Left ventricle myocardium superior (tissue), 1 donor: ENCODE measurements around the gene ZFP42. TPM values are rescaled to one million over a fixed set of nuclear protein-coding genes. Genes with fewer than 3 reads are reported as not detected.
"Not testable (repeated sequence)": the region's sequence is repeated elsewhere in the genome, so short reads cannot be mapped to it uniquely, and the experiment has no call there.

Source experiments
- ATAC-seq: fragments of 200-7000 bp; cut with Tn5 transposase; one replicate; pipeline ENCODE4 v1.9.1; 2020; ENCODE audit warnings: mild to moderate bottlenecking, moderate library complexity
- DNase-seq: peaks from one replicate; pipeline ENCODE4 v3.0.0-alpha.2; 2020
- intact Hi-C: fragments of 100-400 bp; cut with micrococcal nuclease; formaldehyde crosslinking; loops from one replicate; pipeline ENCODE4 v1.11.0; 2022
- long read RNA-seq: library from polyadenylated mRNA; unstranded; transcript quantifications from one replicate; pipeline ENCODE4 v2.0.0, GENCODE V29; 2021
- total RNA-seq: library from RNA; stranded (reverse); fragmentation: NEBNext Ultra II Directional; extraction: Animal tissue kit (Norgen Biotek cat#: 25700); gene quantifications from one replicate; pipeline ENCODE4 v1.2.1, GENCODE V29; 2021
- donor health status: DM: no; HTN: yes; CAD: no; lungs with severe emphysema.

Gene ZFP42
- not detected for total RNA-seq
- long read RNA-seq = 0 reads

DNA sequence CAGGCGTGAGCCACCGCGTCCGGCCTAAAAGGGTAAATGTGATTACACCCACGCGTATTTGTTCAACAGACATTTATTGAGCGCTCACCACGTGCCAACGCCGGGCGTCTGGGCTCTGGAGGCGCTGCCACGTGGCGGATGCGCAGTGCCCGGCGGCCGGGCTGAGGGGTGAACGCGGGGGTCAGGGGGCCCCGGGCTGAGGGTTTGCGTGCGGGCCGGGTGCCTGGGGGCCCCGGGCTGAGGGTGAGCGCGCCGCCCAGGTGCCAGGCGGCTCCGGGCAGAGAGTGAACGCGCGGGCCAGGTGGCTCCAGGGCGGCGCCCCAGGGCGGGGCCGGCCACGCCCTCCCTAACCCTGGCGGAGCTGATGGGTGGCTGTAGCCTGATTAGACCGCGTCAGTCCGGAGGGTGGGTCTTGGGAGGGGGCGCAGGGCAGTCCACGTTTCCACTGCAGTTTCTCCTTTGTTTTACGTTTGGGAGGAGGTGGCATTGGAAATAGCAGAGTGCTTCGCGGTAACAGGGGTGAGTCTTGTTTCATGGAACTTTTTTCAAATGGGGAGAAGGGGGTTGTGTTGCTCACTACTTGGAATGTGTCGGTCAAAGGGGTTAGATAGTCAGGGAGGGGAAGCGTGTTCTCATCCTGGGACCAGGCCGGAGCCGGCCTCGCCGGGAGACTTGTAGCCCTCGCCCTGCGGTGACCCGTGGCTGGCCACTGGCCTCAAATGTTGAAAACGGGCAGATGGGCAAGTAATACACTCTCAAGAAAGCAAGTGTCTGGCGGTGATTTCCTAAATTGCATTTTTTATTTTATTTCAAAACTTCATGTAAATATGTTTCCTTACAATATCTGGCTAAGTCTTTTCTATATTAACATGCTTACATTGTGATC lies at the start of gene ZFP42:
Gene ZFP42 (plus strand): TSS at position 450 of the 886 bp plus-strand sequence. CDS start 7,037 bp downstream, outside the sequence.
- DNase-seq (no peak), ATAC-seq (no peak)
- intact Hi-C loops = no loop called here

DNA sequence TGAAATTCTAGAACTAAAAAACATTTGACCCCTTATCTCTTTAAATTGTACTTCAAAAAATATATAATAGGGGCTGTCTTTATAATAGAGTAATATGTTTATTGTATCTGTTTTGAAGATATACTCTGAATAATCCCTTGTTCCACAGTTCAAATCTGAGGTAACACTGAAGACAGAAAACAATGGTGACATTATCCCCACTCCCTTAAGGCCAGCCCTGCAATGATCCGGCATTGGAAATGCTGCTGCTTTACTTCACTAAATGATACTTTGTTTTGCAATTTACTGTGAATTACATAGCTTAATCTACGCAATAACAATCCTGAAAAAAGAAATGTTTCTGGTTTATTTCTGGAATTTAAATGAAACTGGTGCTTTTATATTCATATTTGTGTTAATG lies 34.4 kb upstream of the ZFP42 start:
- intact Hi-C loops = no loop called here
- ATAC-seq (no peak), DNase-seq (no peak)

DNA sequence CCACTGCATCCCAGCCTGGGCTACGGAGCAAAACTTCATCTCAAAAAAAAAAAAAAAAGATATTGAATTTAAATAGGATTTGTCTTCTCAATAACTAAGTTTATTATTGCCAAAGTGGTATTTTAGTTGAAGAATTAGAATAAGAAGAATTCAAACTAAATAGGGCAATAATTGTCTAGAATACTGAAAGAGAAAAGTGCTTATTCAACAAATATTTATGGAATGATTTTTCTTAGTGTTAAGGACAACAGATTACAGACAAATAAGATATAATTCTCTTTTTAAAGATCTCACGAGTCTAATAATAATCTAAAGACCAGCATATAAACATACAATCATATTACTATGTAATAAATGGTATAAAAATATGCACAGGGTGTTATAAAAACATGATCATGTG lies 33.6 kb upstream of the ZFP42 start:
- intact Hi-C loops = no loop called here
- no peak for DNase-seq
- no peak for ATAC-seq

DNA sequence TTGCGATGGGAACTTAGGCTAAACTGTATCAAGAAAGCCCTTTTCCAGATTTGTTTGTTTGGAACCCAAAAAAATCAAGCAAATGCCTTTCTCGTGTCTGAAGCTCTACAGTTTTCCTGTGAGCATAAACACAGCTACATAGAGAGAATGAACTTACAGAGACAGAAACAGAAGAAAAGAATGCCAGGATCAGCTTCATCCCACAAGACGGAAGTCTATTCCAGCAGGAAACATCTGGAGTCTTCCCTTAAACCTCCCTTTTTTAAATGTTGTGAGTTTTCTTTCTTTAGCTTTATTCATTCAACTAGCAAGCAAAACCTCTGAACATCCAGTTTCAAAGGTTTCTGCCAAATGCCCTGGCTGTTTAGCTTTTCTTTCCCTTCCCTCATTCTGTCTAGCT lies 32.6 kb upstream of the ZFP42 start:
- intact Hi-C loops = no loop called here
- DNase-seq (no peak), ATAC-seq (no peak)

DNA sequence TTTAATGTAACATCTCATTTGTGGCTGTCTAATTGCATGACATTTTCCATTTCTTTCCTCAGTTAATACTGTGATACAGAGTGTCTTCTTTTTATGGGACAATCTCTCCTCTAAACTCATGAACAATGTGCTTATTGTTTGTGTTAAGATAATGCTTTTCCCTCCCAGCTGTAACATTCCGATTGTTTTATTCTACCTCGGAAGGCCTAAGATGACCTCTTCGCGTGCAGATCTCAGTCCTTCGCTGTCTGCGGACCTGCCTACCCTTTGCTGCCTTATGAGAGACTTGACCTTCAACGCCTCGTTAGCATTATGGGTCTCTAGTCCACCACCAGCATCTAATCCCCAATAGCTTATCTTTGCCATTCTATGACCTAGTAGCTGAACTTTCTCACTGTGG lies 29.8 kb upstream of the ZFP42 start:
- no peak for ATAC-seq
- intact Hi-C loops = no loop called here
- DNase-seq = no peak

DNA sequence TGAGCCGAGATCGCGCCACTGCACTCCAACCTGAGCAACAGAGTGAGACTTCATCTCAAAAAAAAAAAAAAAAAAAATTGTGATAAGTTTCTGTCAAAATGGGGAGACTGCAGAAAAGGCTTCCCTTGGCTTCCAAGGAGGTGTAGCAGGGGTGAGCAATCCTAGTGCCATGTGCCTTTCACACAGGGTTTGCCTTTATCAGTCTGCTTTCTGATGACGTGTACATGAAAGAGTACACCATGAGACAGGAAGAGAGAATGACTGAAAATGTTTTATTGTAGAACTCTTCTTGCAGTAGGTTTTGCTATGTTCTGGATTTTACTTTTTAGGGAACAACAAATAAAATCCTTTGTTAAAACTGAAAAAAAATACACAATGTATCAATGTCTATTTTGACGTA lies 23.4 kb upstream of the ZFP42 start:
- intact Hi-C loops = no loop called here
- no peak for ATAC-seq
- DNase-seq = no peak

DNA sequence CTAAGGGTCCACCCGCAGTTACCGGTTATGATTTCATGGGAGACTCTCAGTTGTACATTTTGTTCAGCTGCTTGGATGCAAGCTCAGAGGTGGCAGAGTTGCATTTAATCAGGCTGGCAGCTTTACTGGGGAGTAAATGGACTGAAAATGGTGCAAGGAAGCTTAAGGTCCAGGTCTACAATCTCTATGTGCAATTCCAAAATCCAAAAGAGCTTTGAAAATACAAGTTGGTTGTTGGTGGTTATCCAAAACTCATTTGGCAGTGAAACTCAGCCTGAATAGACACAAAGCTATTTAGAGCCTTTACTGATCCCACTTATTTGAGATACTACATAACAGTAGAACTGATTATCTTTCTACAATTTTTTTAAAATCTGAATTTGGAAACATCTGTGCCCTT lies 11.8 kb upstream of the ZFP42 start:
- intact Hi-C loops = no loop called here
- DNase-seq (no peak), ATAC-seq (no peak)

DNA sequence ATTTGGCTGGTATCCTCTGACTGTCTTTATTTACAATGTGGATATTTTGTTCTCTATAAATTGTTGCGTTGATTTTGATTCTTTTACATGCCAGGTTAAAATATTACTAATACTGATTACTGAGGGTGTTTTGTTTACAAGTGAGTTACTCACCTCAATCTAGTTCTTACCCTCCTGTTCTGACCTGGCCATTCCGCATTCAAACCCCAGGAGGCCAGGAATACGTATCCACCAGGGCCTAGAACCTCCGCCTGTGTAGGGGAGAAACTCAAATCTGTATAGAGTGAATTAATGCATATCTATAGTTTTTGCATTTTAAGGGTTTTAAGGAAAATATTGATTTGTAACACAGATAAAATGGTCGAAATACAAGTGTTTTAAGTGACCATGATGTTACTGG lies 2.6 kb upstream of the ZFP42 start:
- no peak for ATAC-seq
- intact Hi-C loops = no loop called here

DNA sequence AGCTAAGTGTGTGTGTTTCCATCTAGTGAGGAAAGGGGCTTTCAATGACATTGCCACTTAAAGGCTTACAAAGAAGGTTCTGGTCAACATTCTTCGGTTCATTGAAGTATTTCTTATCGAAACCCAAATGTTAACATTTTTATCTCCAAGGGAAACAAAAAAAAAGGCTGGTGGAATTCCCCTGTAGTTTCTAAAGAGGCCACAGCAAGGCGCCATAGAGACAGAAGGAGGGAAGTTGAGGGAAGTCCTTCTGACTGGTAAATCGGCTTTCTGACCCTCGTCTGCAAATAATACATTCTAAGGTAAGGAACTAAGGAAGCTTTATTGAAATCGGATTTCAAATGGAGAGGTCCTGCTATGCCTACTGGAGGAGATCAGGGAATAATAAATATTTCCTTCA lies 1.7 kb upstream of the ZFP42 start:
- ATAC-seq (no peak), DNase-seq (no peak)
- intact Hi-C loops = no loop called here

More for the DNA sequence above, 2.6 kb upstream of the ZFP42 start:
- DNase-seq = no peak

DNA sequence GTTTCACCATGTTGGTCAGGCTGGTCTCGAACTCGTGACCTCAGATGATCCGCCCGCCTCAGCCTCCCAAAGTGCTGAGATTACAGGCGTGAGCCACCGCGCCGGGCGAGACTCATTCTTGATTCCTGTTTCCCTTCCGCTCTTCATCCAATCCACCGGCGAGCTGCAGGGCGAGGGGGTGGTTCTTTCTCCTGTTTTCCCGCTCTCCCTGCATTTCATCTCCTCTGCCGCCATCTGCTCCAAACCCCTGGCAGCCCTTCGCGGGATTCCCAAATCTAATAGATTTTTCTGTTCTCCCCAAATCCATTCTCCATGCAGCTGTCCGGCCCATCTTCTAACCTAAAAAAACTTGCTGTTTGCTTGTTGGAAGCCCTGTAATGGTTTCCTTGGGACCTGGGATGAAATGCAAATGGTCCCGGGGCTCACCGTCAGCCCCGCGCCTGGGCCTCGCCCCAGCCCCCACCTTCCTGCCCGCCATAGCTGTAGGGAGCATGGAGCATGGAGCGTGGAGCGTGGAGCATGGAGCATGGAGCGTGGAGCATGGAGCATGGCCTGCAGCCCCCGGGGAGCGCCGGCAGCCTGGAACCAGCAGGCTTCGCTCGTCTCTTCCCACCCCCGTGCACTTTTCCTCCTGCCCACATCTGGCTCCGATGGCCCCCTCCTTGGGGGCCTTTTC lies 1.1 kb downstream of the ZFP42 start:
- DNase-seq (no peak), ATAC-seq (no peak)
- intact Hi-C loops = no loop called here

DNA sequence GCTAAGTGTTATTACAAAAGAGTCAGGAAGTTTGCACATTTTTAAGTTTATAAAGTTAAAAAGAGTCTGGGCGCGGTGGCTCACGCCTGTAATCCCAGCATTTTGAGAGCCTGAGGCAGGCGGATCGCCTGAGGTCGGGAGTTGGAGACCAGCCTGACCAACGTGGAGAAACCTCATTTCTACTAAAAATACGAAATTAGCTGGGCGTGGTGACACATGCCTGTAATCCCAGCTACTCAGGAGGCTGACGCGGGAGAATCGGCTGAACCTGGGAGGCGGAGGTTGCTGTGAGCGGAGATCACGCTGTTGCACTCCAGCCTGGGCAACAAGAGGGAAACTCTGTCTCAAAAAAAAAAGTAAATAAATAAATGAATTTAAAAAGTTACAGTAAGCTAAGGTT lies 2.4 kb downstream of the ZFP42 start:
- DNase-seq, ATAC-seq, intact Hi-C loops: not testable (repeated sequence)

DNA sequence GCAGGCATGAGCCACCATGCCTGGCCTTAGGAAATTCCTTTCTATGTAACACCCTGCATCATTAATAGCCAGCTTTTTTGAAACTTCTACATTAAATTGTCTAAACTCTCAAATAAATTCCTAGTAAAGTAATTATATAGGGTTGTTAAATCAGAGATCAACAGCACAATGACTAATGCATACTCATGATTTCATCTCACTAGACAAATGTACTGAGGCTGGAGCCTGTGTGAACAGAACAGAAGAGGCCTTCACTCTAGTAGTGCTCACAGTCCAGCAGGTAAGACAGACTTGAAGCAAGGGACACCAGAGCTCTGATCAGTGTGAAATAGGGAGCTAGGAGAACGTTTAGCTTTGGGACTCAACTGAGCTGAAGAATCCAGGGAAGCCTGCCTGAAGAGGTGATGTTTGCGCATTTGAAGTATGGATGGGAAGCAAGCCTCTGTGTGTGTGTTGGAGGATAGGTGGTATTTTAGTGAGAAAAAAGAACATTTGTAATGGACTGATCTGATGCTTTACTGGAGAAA lies 3.9 kb downstream of the ZFP42 start:
- intact Hi-C loops = no loop called here
- no peak for ATAC-seq
- no peak for DNase-seq

DNA sequence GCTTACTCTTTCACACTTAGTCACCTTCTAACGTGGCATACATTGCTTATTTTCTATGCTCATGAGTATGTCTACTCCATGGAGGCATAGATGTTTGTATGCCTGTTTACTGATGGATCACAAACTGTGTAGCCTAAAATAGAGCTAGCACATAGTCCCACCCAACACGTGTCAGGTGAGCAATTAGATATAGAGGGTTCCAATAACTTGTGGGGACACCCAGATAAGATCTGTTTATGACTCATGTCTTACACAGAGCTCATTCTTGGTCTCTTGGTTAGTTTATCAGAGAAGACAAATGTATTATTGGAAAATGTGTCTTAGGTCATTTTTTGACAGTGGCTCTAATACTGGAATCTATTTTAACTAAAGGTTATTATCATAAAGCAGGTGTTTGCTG lies 6.8 kb downstream of the ZFP42 start:
- no peak for DNase-seq
- ATAC-seq = no peak
- intact Hi-C loops = no loop called here

DNA sequence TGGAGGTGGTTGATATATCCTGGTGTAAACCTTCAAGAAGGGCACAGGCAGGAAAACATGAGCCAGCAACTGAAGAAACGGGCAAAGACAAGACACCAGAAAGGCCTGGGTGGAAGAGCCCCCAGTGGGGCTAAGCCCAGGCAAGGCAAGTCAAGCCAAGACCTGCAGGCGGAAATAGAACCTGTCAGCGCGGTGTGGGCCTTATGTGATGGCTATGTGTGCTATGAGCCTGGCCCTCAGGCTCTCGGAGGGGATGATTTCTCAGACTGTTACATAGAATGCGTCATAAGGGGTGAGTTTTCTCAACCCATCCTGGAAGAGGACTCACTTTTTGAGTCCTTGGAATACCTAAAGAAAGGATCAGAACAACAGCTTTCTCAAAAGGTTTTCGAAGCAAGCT lies 7.2 kb downstream of the ZFP42 start:
- no peak for ATAC-seq
- intact Hi-C loops = no loop called here
- DNase-seq = no peak

DNA sequence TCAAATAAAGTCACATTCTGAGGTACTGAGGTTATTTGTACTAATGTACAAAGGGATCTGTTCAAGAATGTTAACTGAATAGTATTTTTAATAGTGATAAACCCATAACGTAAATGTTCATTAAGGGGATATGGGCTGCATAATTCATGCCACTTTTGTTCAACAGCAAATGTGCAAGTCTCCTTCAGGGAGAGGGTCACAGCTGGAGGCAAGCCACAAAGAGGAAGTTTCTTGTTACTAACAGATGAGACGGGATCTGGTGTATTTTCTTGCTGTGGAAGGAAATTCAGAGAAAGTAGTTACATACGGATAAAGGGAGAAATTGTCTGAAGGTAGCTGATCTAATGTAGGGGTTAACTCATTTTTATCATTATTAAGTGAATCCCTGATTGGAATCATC lies 10.0 kb downstream of the ZFP42 start:
- ATAC-seq (no peak), DNase-seq (no peak)
- intact Hi-C loops = no loop called here

DNA sequence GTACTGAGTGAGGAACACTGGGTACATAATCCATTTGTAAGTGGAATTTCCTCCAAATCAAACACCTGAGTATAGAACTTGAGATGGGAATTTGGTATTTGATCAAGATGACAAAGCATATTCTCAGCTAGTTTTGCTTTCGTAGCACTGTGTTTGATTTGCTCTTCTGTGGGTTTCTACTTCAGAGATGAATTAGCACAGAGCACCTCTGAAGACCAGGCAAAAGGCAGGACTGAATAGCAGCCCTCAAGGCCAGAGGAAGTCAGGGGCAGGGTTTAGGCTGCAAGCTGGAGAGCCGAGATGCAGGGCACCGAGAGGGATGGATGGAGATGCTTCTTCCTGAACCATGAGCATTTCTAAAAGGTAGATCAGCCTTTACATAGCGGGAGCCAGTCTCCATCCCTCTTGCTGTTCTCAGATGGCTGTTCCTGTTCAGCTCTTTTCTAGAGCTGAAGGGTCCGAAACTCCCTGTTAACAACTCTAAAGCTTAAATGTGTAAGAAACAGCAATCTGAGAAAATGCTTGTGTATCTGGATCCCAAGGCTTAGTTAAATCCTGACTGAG lies 10.8 kb downstream of the ZFP42 start:
- no peak for DNase-seq
- ATAC-seq = no peak
- intact Hi-C loops = no loop called here

DNA sequence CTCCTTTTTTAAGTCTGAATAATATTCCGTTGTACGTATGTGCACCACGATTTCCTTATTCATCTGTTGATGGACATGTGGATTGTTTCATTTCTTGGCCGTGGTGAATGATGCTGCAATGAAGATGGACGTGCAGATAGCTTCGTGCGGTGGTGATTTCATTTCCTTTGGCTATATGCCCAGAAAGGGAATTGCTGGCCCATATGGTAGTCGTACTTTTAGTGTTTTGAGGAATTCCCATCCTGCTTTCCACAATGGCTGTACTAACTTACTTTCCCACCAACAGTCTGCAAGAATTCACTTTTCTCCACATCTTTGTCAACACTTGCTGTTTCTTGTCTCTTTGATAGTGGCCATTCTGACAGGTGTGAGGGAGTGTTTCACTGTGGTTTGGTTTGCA lies 12.8 kb downstream of the ZFP42 start:
- ATAC-seq (no peak), DNase-seq (no peak)
- intact Hi-C loops = no loop called here

DNA sequence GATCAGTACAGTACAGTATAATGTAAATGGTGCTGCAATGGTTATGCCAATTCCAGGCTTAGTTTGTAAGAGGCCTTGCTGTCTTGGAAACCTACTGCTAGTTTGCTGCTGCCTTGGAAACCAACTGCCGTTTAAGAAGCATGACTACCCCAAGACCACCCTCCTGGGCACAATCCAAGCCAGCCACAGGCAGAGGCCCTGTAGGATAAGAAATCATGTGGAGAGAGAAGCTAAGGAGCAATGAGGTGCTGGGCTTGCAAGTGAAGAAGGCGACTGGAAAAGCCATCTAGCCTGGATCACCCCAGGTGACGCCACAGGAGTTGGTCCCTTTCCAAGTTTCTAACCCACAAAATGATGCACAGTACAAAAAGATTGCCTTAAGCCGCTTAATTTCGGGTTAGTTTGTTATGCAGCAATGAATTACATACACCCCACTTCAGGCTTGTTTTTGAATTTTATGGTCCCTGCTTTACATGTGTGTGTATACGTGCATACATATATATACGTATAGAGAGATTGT lies 16.9 kb downstream of the ZFP42 start:
- no peak for ATAC-seq
- DNase-seq = no peak
- intact Hi-C loops = no loop called here

DNA sequence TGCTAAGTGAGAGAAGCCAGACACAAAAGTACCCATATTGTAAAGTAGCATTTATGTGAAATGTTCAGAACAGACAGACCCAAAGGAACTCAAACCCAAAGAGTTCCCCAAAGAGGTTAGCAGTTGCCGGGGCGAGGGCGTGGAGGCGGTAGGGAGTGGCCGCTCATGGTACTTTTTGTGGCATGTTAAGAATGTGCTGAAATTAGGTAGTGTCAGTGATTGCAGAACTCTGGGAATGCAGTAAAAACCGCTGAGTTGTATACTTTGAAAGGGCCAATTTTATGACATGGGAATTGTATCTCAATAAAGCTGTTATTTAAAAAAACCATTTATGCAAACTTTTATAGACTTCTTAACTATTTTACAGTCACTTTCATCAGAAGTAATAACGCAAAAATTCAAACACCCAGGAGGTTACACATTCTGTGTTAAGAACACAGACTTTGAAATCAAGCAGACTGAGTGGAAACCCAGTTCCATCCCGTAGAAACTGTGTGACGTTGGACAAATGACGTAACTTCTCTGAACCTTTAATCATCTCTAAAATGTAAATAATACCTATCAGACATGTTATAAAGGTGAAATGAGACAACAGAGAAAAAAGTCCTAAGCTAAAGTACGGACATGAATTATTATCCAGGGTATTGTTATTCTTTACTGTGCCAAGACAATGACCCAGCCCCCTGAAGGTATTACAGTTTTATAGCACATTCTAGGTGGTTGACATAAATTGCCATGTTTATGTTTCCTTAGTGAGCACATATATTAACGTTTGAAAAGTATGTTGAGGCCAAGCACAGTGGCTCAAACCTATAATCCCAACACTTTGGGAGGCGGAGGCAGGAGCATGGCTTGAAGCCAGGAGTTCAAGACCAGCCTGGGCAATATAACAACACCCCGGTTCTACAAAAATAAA lies 19.7 kb downstream of the ZFP42 start:
- no peak for ATAC-seq
- no peak for DNase-seq
- intact Hi-C loops = no loop called here
